Inflammatory macrophage treated with lipopolysaccharide for 1 hour (primary cell): Measurements from ENCODE around the gene SIM2.

ENCODE experiments used
- DNase-seq, 2 donors: peaks; one replicate each; pipeline ENCODE4 v3.0.0-alpha.2; 2020 to 2022

Gene SIM2

DNA sequence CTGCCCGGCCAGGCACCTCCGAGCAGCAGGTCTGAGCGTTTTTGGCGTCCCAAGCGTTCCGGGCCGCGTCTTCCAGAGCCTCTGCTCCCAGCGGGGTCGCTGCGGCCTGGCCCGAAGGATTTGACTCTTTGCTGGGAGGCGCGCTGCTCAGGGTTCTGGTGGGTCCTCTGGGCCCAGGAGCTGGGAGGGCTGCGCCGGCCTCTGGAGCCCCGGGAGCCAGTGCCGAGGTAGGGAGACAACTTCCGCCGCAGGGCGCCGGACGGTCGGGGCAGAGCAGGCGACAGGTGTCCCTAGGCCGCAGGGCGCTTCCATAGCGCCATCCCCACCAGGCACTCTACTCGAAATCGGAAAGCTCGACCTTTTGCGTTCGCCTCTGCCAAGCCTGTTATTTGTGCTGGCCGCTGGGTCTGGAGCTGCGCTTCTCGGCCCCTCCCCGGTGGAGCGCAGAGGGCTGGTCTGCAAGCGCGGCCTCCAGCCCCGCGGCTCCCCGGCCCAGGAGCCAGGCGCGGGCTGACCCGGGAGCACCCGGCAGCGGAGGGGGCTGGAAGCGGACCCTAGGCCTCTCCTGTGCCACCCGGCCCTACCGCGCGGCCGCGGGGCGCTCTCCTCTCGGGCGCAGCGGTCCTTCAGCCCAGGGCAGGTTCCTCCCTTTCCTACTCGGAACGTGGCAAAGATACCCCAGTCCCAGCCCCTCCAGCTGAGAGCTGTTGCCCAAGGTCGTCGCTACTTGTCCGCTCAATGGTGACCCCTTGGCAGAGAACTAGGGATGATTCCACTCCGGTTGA lies 2.2 kb downstream of the SIM2 start:
- DNase-seq, result no peak

DNA sequence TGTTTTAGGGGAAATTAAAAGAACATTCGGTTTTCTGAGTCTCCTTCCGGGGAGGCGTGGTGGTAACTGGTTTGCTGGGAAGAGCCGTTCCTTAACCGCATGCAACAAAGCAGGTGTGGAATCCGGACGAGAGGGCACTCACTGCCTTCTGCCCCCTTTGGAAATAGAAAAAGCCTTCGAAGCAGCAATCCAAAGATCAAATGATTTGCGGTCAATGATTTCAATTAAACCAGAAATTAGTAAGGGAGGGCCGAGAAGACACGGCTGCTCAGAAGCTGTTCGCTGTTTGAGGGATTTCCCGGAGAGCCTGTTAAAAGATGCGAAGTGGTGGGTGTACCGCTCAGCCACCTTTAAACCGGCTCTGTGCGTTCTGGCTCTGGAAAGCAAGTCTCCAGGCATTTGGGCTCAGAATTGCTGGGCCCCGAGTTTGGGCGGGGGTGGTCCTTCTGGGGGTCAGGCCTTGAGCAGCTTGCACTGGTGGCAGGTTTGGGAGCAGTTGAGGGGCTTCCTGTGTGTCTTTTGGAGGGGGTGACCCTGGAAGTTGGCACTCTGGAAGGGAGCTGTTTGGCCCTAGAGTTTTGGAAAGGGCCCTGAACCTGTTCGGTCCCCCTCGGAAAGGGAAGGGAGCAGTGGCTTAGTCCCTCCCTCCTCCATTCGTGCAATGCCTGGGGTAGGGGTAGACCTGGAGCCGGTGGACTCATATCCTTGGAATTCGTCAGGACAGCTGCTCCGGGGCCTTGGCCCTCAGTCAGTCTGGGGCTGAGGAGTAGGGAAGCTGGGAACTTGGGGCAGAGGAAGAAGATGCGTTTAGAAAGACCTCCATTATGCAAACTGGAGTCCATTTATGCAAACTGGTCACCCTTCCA lies 3.1 kb downstream of the SIM2 start:
- no peak for DNase-seq

DNA sequence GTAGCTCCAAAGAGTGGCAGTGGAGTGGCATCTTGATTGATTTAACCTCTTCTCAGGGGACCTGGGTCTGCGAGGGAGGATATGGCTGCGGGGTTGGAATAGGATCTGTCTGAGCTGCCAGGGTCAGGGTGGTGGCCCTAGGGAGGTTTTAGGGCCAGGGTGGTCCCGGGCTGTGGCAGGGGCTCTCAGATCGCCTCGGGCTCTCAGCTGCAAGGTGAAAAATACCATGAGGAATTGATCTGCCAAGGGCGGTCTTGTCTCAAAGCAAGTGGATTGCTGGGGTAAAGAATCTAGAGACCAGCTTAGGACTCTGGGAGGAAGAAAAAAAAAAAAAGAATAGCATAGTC lies 3.7 kb downstream of the SIM2 start:
- DNase-seq, result no peak

- no peak for DNase-seq
Measured at GRCh38 chr21:36703123-36703522, 4.2 kb downstream of the SIM2 start.

- DNase-seq, result no peak
Measured at GRCh38 chr21:36703626-36704280, 4.8 kb downstream of the SIM2 start.

DNA sequence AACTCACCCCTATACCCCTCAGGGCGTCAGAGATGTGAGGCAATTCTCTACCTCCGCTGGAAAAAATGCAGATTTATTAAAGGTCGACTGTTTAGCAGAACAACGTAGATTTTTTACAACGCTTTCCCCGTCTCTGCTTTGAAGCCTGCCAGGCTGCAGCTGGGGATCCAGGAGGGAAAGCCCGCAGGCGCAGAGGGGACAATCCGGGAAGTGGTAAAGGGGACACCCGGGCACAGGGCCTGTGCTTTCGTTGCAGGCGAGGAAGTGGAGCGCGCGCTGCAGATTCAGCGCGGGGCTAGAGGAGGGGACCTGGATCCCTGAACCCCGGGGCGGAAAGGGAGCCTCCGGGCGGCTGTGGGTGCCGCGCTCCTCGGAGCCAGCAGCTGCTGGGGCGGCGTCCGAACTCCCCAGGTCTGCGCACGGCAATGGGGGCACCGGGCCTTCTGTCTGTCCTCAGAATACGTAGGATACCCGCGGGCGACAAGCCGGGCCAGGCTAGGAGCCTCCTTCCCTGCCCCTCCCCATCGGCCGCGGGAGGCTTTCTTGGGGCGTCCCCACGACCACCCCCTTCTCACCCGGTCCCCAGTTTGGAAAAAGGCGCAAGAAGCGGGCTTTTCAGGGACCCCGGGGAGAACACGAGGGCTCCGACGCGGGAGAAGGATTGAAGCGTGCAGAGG lies 5.5 kb downstream of the SIM2 start:
- DNase-seq, result no peak

DNA sequence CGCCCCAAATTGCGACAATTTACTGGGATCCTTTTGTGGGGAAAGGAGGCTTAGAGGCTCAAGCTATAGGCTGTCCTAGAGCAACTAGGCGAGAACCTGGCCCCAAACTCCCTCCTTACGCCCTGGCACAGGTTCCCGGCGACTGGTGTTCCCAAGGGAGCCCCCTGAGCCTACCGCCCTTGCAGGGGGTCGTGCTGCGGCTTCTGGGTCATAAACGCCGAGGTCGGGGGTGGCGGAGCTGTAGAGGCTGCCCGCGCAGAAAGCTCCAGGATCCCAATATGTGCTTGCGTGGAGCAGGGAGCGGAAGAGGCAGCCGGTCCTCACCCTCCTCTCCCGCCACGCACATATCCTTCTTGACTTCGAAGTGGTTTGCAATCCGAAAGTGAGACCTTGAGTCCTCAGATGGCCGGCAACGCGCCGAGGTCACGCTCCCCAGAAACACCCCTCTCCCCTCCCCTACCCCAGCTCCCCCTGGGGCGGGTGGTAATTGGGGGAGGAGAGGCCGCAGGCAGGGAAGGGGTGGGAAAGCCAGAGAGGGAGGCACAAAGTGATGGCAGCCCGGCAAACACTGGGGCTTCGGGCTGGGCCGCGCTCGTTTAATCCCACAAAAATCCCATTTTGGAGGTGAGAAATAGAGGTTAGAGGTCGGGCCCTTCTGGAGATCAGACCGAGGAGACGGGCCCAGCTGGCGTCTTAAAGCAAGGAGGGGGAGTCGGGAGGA lies 6.2 kb downstream of the SIM2 start:
- no peak for DNase-seq

DNA sequence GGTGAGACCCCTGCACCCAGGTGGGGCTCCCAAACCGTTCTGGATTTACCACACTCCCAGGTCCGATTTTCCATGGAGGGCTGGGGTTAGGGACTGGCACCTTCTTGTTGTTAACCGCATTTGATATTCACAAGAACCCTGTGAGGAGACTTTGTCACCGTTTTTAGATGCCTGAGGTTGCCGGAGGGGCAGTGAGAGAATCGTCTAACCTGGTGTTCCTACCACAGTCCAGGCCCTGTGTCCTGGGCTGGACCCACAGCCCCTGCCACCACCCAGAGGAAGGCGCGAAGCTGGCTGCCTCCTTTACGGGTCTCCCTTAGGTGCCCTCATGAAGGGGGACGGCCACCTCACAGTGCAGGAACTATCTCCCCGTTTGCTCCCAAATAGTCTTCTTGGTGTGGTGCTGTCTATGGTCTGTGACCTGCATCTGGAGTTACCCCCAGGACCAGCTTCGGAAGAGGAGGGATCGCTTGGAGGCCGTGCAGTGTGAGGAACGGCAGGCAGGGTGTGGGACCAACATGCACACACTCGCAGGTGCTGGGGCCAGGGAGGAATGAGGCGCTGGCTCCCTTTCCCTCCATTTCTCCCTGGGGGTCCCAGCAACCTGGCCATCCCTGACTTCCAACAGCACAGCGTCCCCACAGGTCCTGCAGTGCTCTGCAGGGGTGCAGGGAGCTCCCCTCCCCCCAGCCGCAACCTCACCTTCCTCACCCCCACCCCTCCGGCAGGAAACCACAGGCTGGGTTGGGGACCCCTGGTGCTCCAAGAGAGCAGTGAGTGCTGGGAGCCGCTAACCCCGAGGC lies 7.0 kb downstream of the SIM2 start:
- no peak for DNase-seq

- DNase-seq, result no peak
Measured at GRCh38 chr21:36706482-36706852, 7.6 kb downstream of the SIM2 start.

DNA sequence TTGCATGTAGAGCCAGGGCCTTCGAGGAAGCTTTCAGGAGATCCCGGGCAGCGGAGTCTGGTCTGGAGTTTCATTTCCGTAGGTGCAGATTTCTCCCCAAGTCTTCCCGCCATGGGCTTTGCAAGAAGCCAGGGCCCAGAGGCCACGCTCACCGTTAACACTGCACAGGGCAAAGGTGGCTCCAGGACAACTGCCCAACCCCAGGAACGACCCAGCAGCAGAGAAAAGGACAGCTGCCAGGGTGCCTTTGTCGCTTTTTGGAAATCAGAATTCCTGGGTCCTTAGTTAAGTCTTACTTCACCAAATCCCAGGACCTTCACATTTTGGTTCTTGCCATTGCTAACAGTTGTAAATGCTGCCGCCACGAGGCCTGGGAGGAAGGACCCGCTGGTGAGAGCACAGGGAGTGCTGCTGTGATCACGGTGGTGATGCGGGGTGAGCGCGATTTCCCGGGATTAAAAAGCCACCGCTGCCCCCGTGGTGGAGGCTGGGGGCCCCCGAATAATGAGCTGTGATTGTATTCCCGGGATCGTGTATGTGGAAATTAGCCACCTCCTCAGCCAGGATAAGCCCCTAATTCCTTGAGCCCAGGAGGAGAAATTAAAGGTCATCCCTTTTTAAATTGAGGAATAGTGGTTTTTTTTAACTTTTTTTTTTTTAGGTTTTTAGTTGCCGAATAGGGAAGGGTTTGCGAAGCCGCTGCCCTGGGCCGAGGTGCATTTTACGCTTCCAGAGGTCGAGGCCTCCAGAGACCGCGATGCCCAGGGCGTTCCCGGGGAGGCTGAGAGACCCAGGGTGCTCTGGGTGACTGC lies 8.2 kb downstream of the SIM2 start:
- DNase-seq, result no peak

DNA sequence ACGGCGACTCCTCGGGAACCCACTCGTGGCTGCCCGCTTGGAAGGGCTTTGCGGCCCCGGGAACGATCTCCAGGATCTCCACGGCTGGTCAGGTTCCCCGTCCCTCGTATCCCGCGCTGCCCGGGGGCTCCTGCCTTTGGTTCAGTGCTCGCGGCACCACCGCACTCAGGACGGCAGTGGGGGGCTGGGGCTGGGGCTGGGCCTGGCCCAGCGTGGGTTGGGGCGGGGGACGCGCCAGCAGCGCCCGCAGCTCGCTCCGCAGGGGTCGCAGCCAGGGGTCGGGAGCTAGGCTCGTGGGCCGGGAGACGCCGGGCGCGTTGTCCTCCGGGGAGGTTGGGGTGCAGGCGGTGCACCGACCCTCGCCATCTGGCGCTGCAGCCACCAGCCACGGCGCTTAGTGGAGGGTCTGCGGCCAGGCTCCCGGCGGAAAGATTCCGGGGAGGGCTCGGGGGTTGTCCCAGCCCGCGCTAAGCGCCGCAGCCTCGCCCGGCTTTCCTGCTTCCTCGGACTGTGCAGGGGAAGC lies 8.9 kb downstream of the SIM2 start:
- no peak for DNase-seq

GRCh38 chr21:36708286-36709029 lies 9.5 kb downstream of the SIM2 start:
- DNase-seq, result no peak

- DNase-seq, result no peak
Measured at GRCh38 chr21:36709030-36709867, 10.3 kb downstream of the SIM2 start.

- no peak for DNase-seq
Measured at GRCh38 chr21:36709868-36710728, 11.2 kb downstream of the SIM2 start.

- peak; percentile 36 to 59 for DNase-seq
Measured at GRCh38 chr21:36710729-36711048, 11.8 kb downstream of the SIM2 start.

GRCh38 chr21:36713746-36714145 lies 14.8 kb downstream of the SIM2 start:
- DNase-seq, result no peak

- no peak for DNase-seq
Measured at GRCh38 chr21:36716387-36716786, 17.5 kb downstream of the SIM2 start.

GRCh38 chr21:36716836-36717235 lies 17.9 kb downstream of the SIM2 start:
- DNase-seq, result no peak
